Epithelial cell of esophagus (primary cell): ENCODE data around the gene OGDH.
A peak's percentile ranks its signal among the peaks of the same experiment; 100 is the strongest.
"Not testable (repeated sequence)": the region's sequence is repeated elsewhere in the genome, so short reads cannot be mapped to it uniquely, and the experiment has no call there.

Experiments used
- DNase-seq: peaks from one replicate; pipeline ENCODE4 v3.0.0; 2010; ENCODE audit warnings: low read depth
- H3K4me3 ChIP-seq: 2 replicates; pipeline ENCODE4 v1.5.1; 2011; ENCODE audit warnings: mild to moderate bottlenecking, low read length, control low read depth
- CTCF ChIP-seq: IDR thresholded peaks from 2 replicates; pipeline ENCODE4 v1.5.1; 2011; ENCODE audit warnings: low read depth, mild to moderate bottlenecking, low read length, control low read depth, inconsistent platforms; ENCODE audit not compliant: insufficient read depth; ENCODE audit errors: missing control alignments

The OGDH gene

GRCh38 chr7:44580945-44581878 lies 25.2 kb upstream of the OGDH start:
- peak overlapping the region; percentile 79 for H3K4me3 ChIP-seq
- peak; percentile 39 for DNase-seq
- no peak for TF ChIP-seq CTCF

GRCh38 chr7:44581879-44582603 lies 24.4 kb upstream of the OGDH start, which contains the start of gene TMED4:
TMED4 (minus strand) TSS chr7:44582231; CDS start chr7:44582206, 25 bp downstream.
- peak within 1 kb of the TSS; percentile 79 for H3K4me3 ChIP-seq
- peak; percentile 99 for DNase-seq
- no peak for TF ChIP-seq CTCF

GRCh38 chr7:44583146-44583865 lies 23.1 kb upstream of the OGDH start:
- no peak for DNase-seq
- no peak for TF ChIP-seq CTCF

GRCh38 chr7:44587843-44588711 lies 18.4 kb upstream of the OGDH start:
- DNase-seq, result peak; percentile 67

More at GRCh38 chr7:44583146-44583865, 23.1 kb upstream of the OGDH start:
- H3K4me3 ChIP-seq, result peak overlapping the region; percentile 71

GRCh38 chr7:44590910-44591309 lies 15.5 kb upstream of the OGDH start:
- no peak for TF ChIP-seq CTCF
- no peak overlapping the region for H3K4me3 ChIP-seq
- no peak for DNase-seq

More at GRCh38 chr7:44587843-44588711, 18.4 kb upstream of the OGDH start:
- peak; percentile 64 for TF ChIP-seq CTCF
- H3K4me3 ChIP-seq, result no peak overlapping the region

- TF ChIP-seq CTCF, result no peak
- no peak overlapping the region for H3K4me3 ChIP-seq
- no peak for DNase-seq
These were observed 10.3 kb upstream of the OGDH start for GRCh38 chr7:44595934-44596635.

- not testable (repeated sequence) for H3K4me3 ChIP-seq, DNase-seq
These were observed 9.2 kb upstream of the OGDH start for GRCh38 chr7:44597181-44597580.
